GM12878 (cell line): ENCODE results near the gene PANK1. TPM values are rescaled to one million over a fixed set of nuclear protein-coding genes. Genes with fewer than 3 reads are reported as not detected.

Experiments used
- ATAC-seq: fragments of 200-7000 bp; cut with Tn5 transposase; 3 replicates; pipeline ENCODE4 v1.9.1; 2020; ENCODE audit warnings: mild to moderate bottlenecking, moderate library complexity
- BruUV-seq: library from RNA; stranded (reverse); fragments of 400-500 nt; replicated peaks from 2 replicates; lab custom pipeline; 2021; lab: Mats Ljungman, UMichigan
- CTCF ChIA-PET: fragments of 300-600 bp; sonication (Branson Sonifier 250); formaldehyde crosslinking; extraction: SDS; loops from one replicate; lab custom pipeline; 2021; ENCODE audit warnings: inconsistent platforms; lab: Yijun Ruan, JAX
- POLR2A ChIA-PET: fragments of 350-600 bp; formaldehyde crosslinking; extraction: SDS; loops from one replicate; lab custom pipeline; 2021; ENCODE audit warnings: inconsistent platforms; lab: Charles Lee
- RAD21 ChIA-PET: fragments of 300-600 bp; sonication (Branson Sonifier 250); formaldehyde crosslinking; loops from one replicate; lab custom pipeline; 2023; ENCODE audit warnings: antibody characterized with exemption; ENCODE audit not compliant: unreplicated experiment; lab: Charles Lee
- SMC1A ChIA-PET: fragments of 300-600 bp; sonication (Branson Sonifier 250); formaldehyde crosslinking; loops from one replicate; lab custom pipeline; 2023; ENCODE audit not compliant: unreplicated experiment, uncharacterized antibody; lab: Charles Lee
- DNase-seq: peaks from one replicate; pipeline ENCODE4 v3.0.0-alpha.2; 2011; ENCODE audit warnings: low read depth, low spot score
- FAIRE-seq: peaks from 3 replicates; lab custom pipeline; 2011; peaks lifted over from hg19 to GRCh38; lab: Jason Lieb, UNC
- H2AFZ ChIP-seq: 2 replicates; pipeline ENCODE4 v1.6.0; 2011; ENCODE audit warnings: low read depth, low read length, control low read depth; ENCODE audit not compliant: control insufficient read depth
- H3K27ac ChIP-seq: 2 replicates; pipeline ENCODE4 v1.5.1; 2011; ENCODE audit warnings: control low read depth; ENCODE audit not compliant: control insufficient read depth, insufficient read depth
- H3K27me3 ChIP-seq, 2 experiments: replicated peaks in 1 of 2; 2 replicates each; pipeline versions ENCODE4 v1.6.0 to v1.6.1; 2011; ENCODE audit warnings: low read length in 1 of 2; ENCODE audit not compliant: control insufficient read depth in 2 of 2, insufficient read depth in 2 of 2
- H3K36me3 ChIP-seq, 2 experiments: 2 replicates each; pipeline ENCODE4 v1.5.1; 2011; ENCODE audit warnings: low read length in 1 of 2; ENCODE audit not compliant: control insufficient read depth in 2 of 2, insufficient read depth in 2 of 2
- H3K4me1 ChIP-seq: 2 replicates; pipeline ENCODE4 v1.6.1; 2011; ENCODE audit warnings: mild to moderate bottlenecking, low read length, moderate library complexity, mixed read lengths; ENCODE audit not compliant: control insufficient read depth, insufficient read depth
- H3K4me2 ChIP-seq: 2 replicates; pipeline ENCODE4 v1.6.0; 2011; ENCODE audit warnings: control low read depth; ENCODE audit not compliant: control insufficient read depth, insufficient read depth
- H3K4me3 ChIP-seq: fragments of 200-600 bp; sonication (generic); 2 replicates; pipeline ENCODE4 v1.5.1; 2016
- H3K79me2 ChIP-seq: 2 replicates; pipeline ENCODE4 v1.6.0; 2011; ENCODE audit warnings: low read length; ENCODE audit not compliant: control insufficient read depth, insufficient read depth
- H3K9ac ChIP-seq: 2 replicates; pipeline ENCODE4 v1.8.0; 2011; ENCODE audit warnings: low read length, control low read depth, mixed read lengths; ENCODE audit not compliant: control insufficient read depth, insufficient read depth
- H3K9me3 ChIP-seq: replicated peaks from 3 replicates; pipeline ENCODE4 v1.5.1; 2011; ENCODE audit warnings: mild to moderate bottlenecking, low read length; ENCODE audit not compliant: control insufficient read depth, insufficient read depth
- H4K20me1 ChIP-seq: 2 replicates; pipeline ENCODE4 v1.6.0; 2011; ENCODE audit not compliant: control insufficient read depth, insufficient read depth
- BACH1 ChIP-seq: fragments of 450-650 bp; IDR thresholded peaks from 2 replicates; pipeline ENCODE4 v1.6.1; 2017; ENCODE audit warnings: mild to moderate bottlenecking, borderline replicate concordance
- BCL11A ChIP-seq: IDR thresholded peaks from 2 replicates; pipeline ENCODE4 v1.6.1; 2011; ENCODE audit warnings: low read depth, low read length
- CHD2 ChIP-seq: IDR thresholded peaks from 2 replicates; pipeline ENCODE4 v1.6.1; 2011; ENCODE audit warnings: low read depth, low read length, improper control_type of control experiment, borderline replicate concordance
- CREM ChIP-seq: IDR thresholded peaks from 2 replicates; pipeline ENCODE4 v1.6.1; 2014; ENCODE audit warnings: antibody characterized with exemption, low read depth
- EGR1 ChIP-seq, 2 experiments: IDR thresholded peaks; 1 replicate in 1 of 2; 2 replicates in 1 of 2; pipeline ENCODE4 v1.6.1; 2011 to 2012; ENCODE audit warnings: low read depth in 2 of 2, low read length in 2 of 2, borderline replicate concordance in 1 of 2, mild to moderate bottlenecking in 1 of 2, moderate library complexity in 1 of 2
- GATAD2B ChIP-seq: fragments of 450-650 bp; conservative IDR thresholded peaks from 2 replicates; pipeline ENCODE4 v1.6.1; 2017; ENCODE audit warnings: low read depth, mild to moderate bottlenecking, moderate library complexity
- HDAC2 ChIP-seq: fragments of 200-600 bp; sonication (generic); IDR thresholded peaks from 2 replicates; pipeline ENCODE4 v1.6.1; 2017
- LARP7 ChIP-seq: fragments of 450-650 bp; IDR thresholded peaks from 2 replicates; pipeline ENCODE4 v1.6.1; 2017; ENCODE audit warnings: mild to moderate bottlenecking
- MYB ChIP-seq: fragments of 150-350 bp; IDR thresholded peaks from 2 replicates; pipeline ENCODE4 v1.6.1; 2014; ENCODE audit warnings: mild to moderate bottlenecking, low read depth, low read length, borderline replicate concordance
- NRF1 ChIP-seq: conservative IDR thresholded peaks from 2 replicates; pipeline ENCODE4 v1.6.1; 2011; ENCODE audit warnings: mild to moderate bottlenecking, low read depth, low read length, improper control_type of control experiment
- POLR2A ChIP-seq: IDR thresholded peaks from 2 replicates; pipeline ENCODE4 v1.6.1; 2011; ENCODE audit warnings: low read depth, mild to moderate bottlenecking, low read length
- RAD51 ChIP-seq: fragments of 450-650 bp; IDR thresholded peaks from 2 replicates; pipeline ENCODE4 v1.6.1; 2016; ENCODE audit warnings: moderate library complexity, mild to moderate bottlenecking, inconsistent platforms
- RELA ChIP-seq: fragments of 450-650 bp; IDR thresholded peaks from 2 replicates; pipeline ENCODE4 v1.8.0; 2014; ENCODE audit warnings: borderline replicate concordance; ENCODE audit not compliant: partially characterized antibody
- SIN3A ChIP-seq: IDR thresholded peaks from 2 replicates; pipeline ENCODE4 v1.6.1; 2012; ENCODE audit warnings: low read depth, low read length, improper control_type of control experiment
- SREBF2 ChIP-seq: IDR thresholded peaks from 2 replicates; pipeline ENCODE4 v1.6.1; 2012; ENCODE audit warnings: mild to moderate bottlenecking, low read length
- TAF1 ChIP-seq: IDR thresholded peaks from 2 replicates; pipeline ENCODE4 v1.6.1; 2011; ENCODE audit warnings: mild to moderate bottlenecking, low read depth, low read length, borderline replicate concordance
- TCF7 ChIP-seq: IDR thresholded peaks from 2 replicates; pipeline ENCODE4 v1.6.1; 2014; ENCODE audit warnings: antibody characterized with exemption, borderline replicate concordance
- ZNF217 ChIP-seq: fragments of 450-650 bp; IDR thresholded peaks from 2 replicates; pipeline ENCODE4 v1.6.1; 2017; ENCODE audit warnings: antibody characterized with exemption, mild to moderate bottlenecking
- ZNF24 ChIP-seq: fragments of 450-650 bp; IDR thresholded peaks from 2 replicates; pipeline ENCODE4 v1.6.1; 2017; ENCODE audit warnings: antibody characterized with exemption, mild to moderate bottlenecking
- ZNF384 ChIP-seq: IDR thresholded peaks from 2 replicates; pipeline ENCODE4 v1.6.1; 2012; ENCODE audit warnings: low read depth, mild to moderate bottlenecking, low read length, improper control_type of control experiment, borderline replicate concordance
- ZNF622 ChIP-seq: fragments of 450-650 bp; IDR thresholded peaks from 2 replicates; pipeline ENCODE4 v1.6.1; 2017; ENCODE audit warnings: mild to moderate bottlenecking, inconsistent platforms
- WGBS: methylation state at CpG from one replicate; pipeline ENCODE4 v1.1.6; 2016; ENCODE audit warnings: low lambda C conversion rate; ENCODE audit not compliant: insufficient replicate concordance, insufficient coverage; ENCODE audit errors: missing lambda C conversion rate; 5-methylcytosine and 5-hydroxymethylcytosine counted together
- in situ Hi-C: fragments of 300-500 bp; cut with MboI; formaldehyde crosslinking; loops from 9 replicates; pipeline ENCODE4 v1.14.3; 2018; ENCODE audit warnings: mixed read lengths
- intact Hi-C: fragments of 100-400 bp; cut with micrococcal nuclease; formaldehyde crosslinking; loops from one replicate; pipeline ENCODE4 v1.14.2; 2022; ENCODE audit not compliant: unreplicated experiment
- polyA plus RNA-seq, 11 experiments: library from polyadenylated mRNA; depleted of rRNA in 4 of 11; unstranded in 6 of 11; stranded (reverse) in 5 of 11; fragments of >200 nt; fragmentation: Nextera tagmentation in 4 of 11; fragmentation: Illumina TruSeq in 1 of 11; extraction: Ambion mirVana in 4 of 11; extraction: Trizol in 1 of 11; gene quantifications; 1 replicate in 1 of 11; 2 replicates in 10 of 11; pipeline versions ENCODE4 v1.2.1 to v1.2.3, GENCODE V29; 2011 to 2016; ENCODE audit warnings: inconsistent platforms in 2 of 11, missing spikeins in 2 of 11, low read depth in 1 of 11
- total RNA-seq, 4 experiments: library from RNA; depleted of rRNA in 3 of 4; stranded (reverse); fragments of >200 nt in 3 of 4; fragmentation: Illumina TruSeq in 1 of 4; extraction: Trizol in 1 of 4; gene quantifications; 2 replicates each; pipeline versions ENCODE4 v1.2.1 to v1.2.3, GENCODE V29; 2013 to 2021

Gene PANK1
- total and polyA plus RNA-seq, 10 of the 15 experiments (the other 5 are each of a cell fraction or from before 2014, with no cell fraction given), result 1.9 to 10.6 (median 5.8) TPM

- in situ Hi-C loops, result no loop called here
- FAIRE-seq (no peak), ATAC-seq (no peak), DNase-seq (no peak)
- no peak overlapping the region for H3K4me3 ChIP-seq
- H3K9ac ChIP-seq, result no peak overlapping the region
- 97% methylated on average over 2 of the region's 2 CpGs for WGBS
- no peaks in the 10 kb centered on the region for H3K27me3 ChIP-seq
- H2AFZ ChIP-seq, result no peak overlapping the region
- no peaks in the 10 kb centered on the region for H3K36me3 ChIP-seq
- H4K20me1 ChIP-seq, result no peaks in the 10 kb centered on the region
- no TSS peak for BruUV-seq
- H3K9me3 ChIP-seq, result no peaks in the 10 kb centered on the region
- TF ChIP-seq POLR2A (no peak), RELA (no peak)
- H3K79me2 ChIP-seq, result no peaks in the 10 kb centered on the region
- intact Hi-C loops, result no loop called here
- ChIA-PET SMC1A (interaction anchor here (0.8 to 1.4 kb wide), 4 partner anchors 9 to 63 kb away, joined by 3 read pairs; no protein-coding TSS in a partner anchor), CTCF (interaction anchor here (1.0 to 2.5 kb wide), 2 partner anchors 13 to 14 kb away, joined by 3 to 6 read pairs; no protein-coding TSS in a partner anchor), POLR2A (interaction anchor here (0.9 to 1.1 kb wide), 2 partner anchors 12 to 17 kb away, joined by 3 to 4 read pairs; partner anchors contain the start of gene KIF20B), RAD21 (no interaction called here)
- H3K4me2 ChIP-seq, result no peak overlapping the region
- no peaks in the 10 kb centered on the region for H3K4me1 ChIP-seq
- H3K27ac ChIP-seq, result no peak overlapping the region
Observed at GRCh38 chr10:89684604-89685003, 39.6 kb upstream of the PANK1 start.

- 14% methylated on average over 5 of the region's 5 CpGs for WGBS
- H3K4me2 ChIP-seq, result no peak overlapping the region
- in situ Hi-C loops, result no loop called here
Observed at GRCh38 chr10:89683883-89684282, 38.8 kb upstream of the PANK1 start.

More at GRCh38 chr10:89683883-89684282, 38.8 kb upstream of the PANK1 start:
- no peak overlapping the region for H3K9ac ChIP-seq
- H3K79me2 ChIP-seq, result no peaks in the 10 kb centered on the region
- no peak for FAIRE-seq
- DNase-seq, result no peak
- ChIA-PET POLR2A (interaction anchor here (0.9 to 1.1 kb wide), 2 partner anchors 12 to 17 kb away, joined by 3 to 4 read pairs; partner anchors contain the start of gene KIF20B), CTCF (interaction anchor here (0.8 to 2.5 kb wide), 4 partner anchors 8 to 17 kb away, joined by 3 to 6 read pairs (median 3); partner anchors contain the start of gene KIF20B), SMC1A (interaction anchor here (1.0 to 1.4 kb wide), 2 partner anchors 9 to 13 kb away, joined by 3 read pairs; no protein-coding TSS in a partner anchor), RAD21 (interaction anchor here (1.4 kb wide), 1 partner anchor 18 kb away, joined by 4 read pairs; the partner anchor contains the start of gene KIF20B)
- H3K9me3 ChIP-seq, result no peaks in the 10 kb centered on the region
- ATAC-seq, result no peak
- no peaks in the 10 kb centered on the region for H4K20me1 ChIP-seq
- H2AFZ ChIP-seq, result no peak overlapping the region
- TF ChIP-seq GATAD2B (no peak), NRF1 (no peak), CHD2 (no peak), SIN3A (no peak), RELA (no peak), BACH1 (no peak), RAD51 (no peak), ZNF217 (no peak), SREBF2 (no peak), LARP7 (no peak), ZNF24 (no peak), ZNF384 (no peak), MYB (no peak), BCL11A (no peak), TAF1 (no peak), ZNF622 (no peak), HDAC2 (no peak), CREM (no peak), EGR1 (IDR thresholded peaks at IDR 0.05; ENCODE audit: borderline replicate concordance in 1 of 2, low read depth in 2 of 2, low read length in 2 of 2) (no peak), TCF7 (no peak)
- H3K36me3 ChIP-seq, result no peaks in the 10 kb centered on the region
- no peaks in the 10 kb centered on the region for H3K4me1 ChIP-seq
- no TSS peak for BruUV-seq
- no peaks in the 10 kb centered on the region for H3K27me3 ChIP-seq
- H3K27ac ChIP-seq, result no peak overlapping the region
- H3K4me3 ChIP-seq, result no peak overlapping the region
- intact Hi-C loops, result no loop called here
